Measurements from ENCODE around the gene UTY. TPM values are rescaled to one million over a fixed set of nuclear protein-coding genes. Genes with fewer than 3 reads are reported as not detected.

Gene UTY
- total RNA-seq, 1 donor from 2014 or later: not detected

GRCh38 chrY:13488738-13489137 is 8.9 kb upstream of the UTY start:
- Mint-ChIP-seq H3K4me1 (ENCODE audit: low read depth) (no peaks in the 10 kb centered on the region), H3K36me3 (ENCODE audit: low read depth) (no peaks in the 10 kb centered on the region), H3K9me3 (ENCODE audit: low read depth) (no peaks in the 10 kb centered on the region), H3K27ac (ENCODE audit: unreplicated experiment) (no peak overlapping the region), H3K27me3 (ENCODE audit: low read depth) (no peaks in the 10 kb centered on the region), H3K4me3 (ENCODE audit: unreplicated experiment) (no peak overlapping the region)
- TF ChIP-seq CTCF (IDR thresholded peaks at IDR 0.05): no peak
- no peak for DNase-seq (ENCODE audit: low spot score)

GRCh38 chrY:13479121-13479711 is 617 bp downstream of the UTY start:
- no peak for TF ChIP-seq CTCF (IDR thresholded peaks at IDR 0.05)
- no peaks in the 10 kb centered on the region for H3K36me3 Mint-ChIP-seq (ENCODE audit: low read depth)
- no peak overlapping the region for H3K27ac Mint-ChIP-seq (ENCODE audit: unreplicated experiment)
- no peaks in the 10 kb centered on the region for H3K4me1 Mint-ChIP-seq (ENCODE audit: low read depth)
- no peak overlapping the region for H3K4me3 Mint-ChIP-seq (ENCODE audit: unreplicated experiment)
- H3K9me3 Mint-ChIP-seq (ENCODE audit: low read depth): no peaks in the 10 kb centered on the region
- no peak for DNase-seq (ENCODE audit: low spot score)
- no peaks in the 10 kb centered on the region for H3K27me3 Mint-ChIP-seq (ENCODE audit: low read depth)

- TF ChIP-seq CTCF (IDR thresholded peaks at IDR 0.05): no peak
- no peak overlapping the region for H3K27ac Mint-ChIP-seq (ENCODE audit: unreplicated experiment)
- H3K27me3 Mint-ChIP-seq (ENCODE audit: low read depth): no peaks in the 10 kb centered on the region
- no peaks in the 10 kb centered on the region for H3K36me3 Mint-ChIP-seq (ENCODE audit: low read depth)
- H3K4me3 Mint-ChIP-seq (ENCODE audit: unreplicated experiment): no peak overlapping the region
- H3K4me1 Mint-ChIP-seq (ENCODE audit: low read depth): no peaks in the 10 kb centered on the region
- no peak for DNase-seq (ENCODE audit: low spot score)
- H3K9me3 Mint-ChIP-seq (ENCODE audit: low read depth): no peaks in the 10 kb centered on the region
These were observed 1.6 kb downstream of the UTY start for GRCh38 chrY:13478126-13478785.

GRCh38 chrY:13474997-13475396 is 4.8 kb downstream of the UTY start:
- no peaks in the 10 kb centered on the region for H3K27me3 Mint-ChIP-seq (ENCODE audit: low read depth)
- H3K9me3 Mint-ChIP-seq (ENCODE audit: low read depth): no peaks in the 10 kb centered on the region
- H3K36me3 Mint-ChIP-seq (ENCODE audit: low read depth): no peaks in the 10 kb centered on the region
- no peak for TF ChIP-seq CTCF (IDR thresholded peaks at IDR 0.05)
- no peak overlapping the region for H3K27ac Mint-ChIP-seq (ENCODE audit: unreplicated experiment)
- H3K4me3 Mint-ChIP-seq (ENCODE audit: unreplicated experiment): no peak overlapping the region
- no peak for DNase-seq (ENCODE audit: low spot score)
- H3K4me1 Mint-ChIP-seq (ENCODE audit: low read depth): no peaks in the 10 kb centered on the region

- H3K4me3 Mint-ChIP-seq (ENCODE audit: unreplicated experiment): no peak overlapping the region
- H3K4me1 Mint-ChIP-seq (ENCODE audit: low read depth): no peaks in the 10 kb centered on the region
- no peak for TF ChIP-seq CTCF (IDR thresholded peaks at IDR 0.05)
These were observed 28.3 kb downstream of the UTY start for GRCh38 chrY:13451572-13451971.

More at GRCh38 chrY:13451572-13451971, 28.3 kb downstream of the UTY start:
- Mint-ChIP-seq H3K36me3 (ENCODE audit: low read depth) (no peaks in the 10 kb centered on the region), H3K27ac (ENCODE audit: unreplicated experiment) (no peak overlapping the region), H3K9me3 (ENCODE audit: low read depth) (no peaks in the 10 kb centered on the region), H3K27me3 (ENCODE audit: low read depth) (no peaks in the 10 kb centered on the region)
- no peak for DNase-seq (ENCODE audit: low spot score)

All from chondrocyte (in vitro differentiated cells).